GM19351 (cell line): ENCODE results near the gene CCL21.
"Not testable (repeated sequence)": the region's sequence is repeated elsewhere in the genome, so short reads cannot be mapped to it uniquely, and the experiment has no call there.

Experiments
- ATAC-seq: cut with Tn5 transposase; IDR thresholded peaks from one replicate; pipeline ENCODE4 v1.9.1; 2021; ENCODE audit warnings: mild to moderate bottlenecking, moderate library complexity; ENCODE audit not compliant: unreplicated experiment

Gene CCL21, protein sequence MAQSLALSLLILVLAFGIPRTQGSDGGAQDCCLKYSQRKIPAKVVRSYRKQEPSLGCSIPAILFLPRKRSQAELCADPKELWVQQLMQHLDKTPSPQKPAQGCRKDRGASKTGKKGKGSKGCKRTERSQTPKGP

GRCh38 chr9:34710023-34710422, at the start of gene CCL21:
Gene CCL21, minus strand, starts transcription at chr9:34710136. Its CDS starts 70 bp downstream, at chr9:34710066.
- no peak for ATAC-seq

DNA sequence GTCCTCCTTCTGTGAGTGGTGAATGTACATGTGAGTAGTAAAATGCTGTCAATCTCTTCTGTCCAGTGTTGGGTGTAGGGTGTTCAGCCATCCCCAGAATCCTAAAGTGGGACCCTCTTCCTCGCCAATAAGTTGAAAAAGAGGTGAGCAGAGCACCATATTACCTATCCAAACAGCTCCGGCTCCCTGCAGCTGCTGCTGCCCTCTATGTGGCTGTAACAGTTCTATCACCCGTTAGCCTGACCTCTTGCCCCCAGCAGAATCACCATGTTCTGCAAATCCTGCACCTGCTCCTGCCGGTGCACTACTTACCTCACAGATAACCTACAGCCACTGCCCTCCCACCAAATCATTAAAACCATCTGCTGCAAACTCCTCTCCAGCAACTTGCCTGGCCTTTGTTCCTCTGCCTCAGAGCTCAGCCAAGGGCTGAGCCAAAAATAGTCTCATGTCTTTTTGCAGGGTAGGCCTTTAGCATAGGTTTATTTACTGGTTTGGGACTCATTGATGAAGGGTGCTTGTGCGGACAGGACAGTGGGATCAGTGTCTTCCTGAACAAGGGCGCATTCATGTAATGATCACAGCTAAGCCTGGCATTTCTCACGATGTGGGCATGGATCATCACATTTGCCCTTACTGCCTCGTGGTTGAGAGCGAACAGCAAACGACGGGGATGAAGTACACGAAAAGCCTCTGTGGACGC, 49.6 kb upstream of the CCL21 start:
- no peak for ATAC-seq

GRCh38 chr9:34750320-34750719, 40.4 kb upstream of the CCL21 start:
- not testable (repeated sequence) for ATAC-seq

GRCh38 chr9:34746526-34746925, 36.6 kb upstream of the CCL21 start:
- ATAC-seq, result no peak

DNA sequence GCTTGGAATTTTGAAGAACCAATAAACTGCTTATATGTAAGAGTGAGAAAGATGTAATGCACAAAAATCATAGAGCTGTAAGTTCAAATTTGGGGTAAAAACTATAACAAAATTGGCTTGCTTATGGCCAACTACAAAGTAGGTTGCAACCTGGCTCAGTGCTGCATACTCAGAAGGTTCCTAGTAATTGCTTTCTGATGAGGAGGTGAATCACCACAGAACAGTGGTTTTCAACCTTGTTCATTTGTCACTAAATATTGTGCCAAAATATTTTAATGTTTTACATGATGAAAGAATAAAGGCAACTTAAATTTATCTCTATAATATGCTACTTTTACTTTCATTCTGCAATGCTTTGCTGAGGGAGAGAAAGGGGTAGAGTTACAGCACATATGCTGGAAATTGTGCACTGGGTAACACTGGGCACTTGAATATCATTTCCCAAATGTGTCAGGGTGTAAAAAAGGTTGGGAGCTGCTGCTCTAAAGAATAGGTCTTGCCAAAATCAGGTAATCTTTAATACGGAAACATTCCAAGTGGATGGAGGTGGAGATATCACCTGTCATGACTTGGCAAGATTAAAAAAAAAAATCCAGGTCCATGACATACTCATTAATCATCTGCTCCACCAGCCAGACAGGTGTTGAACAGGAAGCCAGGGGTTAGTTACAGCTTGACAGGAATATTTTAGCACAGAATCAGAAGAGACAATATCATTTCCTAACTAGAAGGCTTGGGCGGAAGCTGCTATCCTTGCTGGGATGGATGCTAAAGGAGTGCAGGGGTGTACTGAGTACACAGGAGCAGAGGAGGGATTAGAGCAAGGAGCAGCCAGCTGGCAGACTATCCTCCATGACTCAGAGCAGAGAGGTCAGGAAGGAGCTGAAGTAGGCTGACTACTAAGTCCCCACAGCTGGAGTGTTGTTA, 34.6 kb upstream of the CCL21 start:
- ATAC-seq, result no peak

- no peak for ATAC-seq
These were observed 32.8 kb upstream of the CCL21 start for GRCh38 chr9:34742710-34743109.

DNA sequence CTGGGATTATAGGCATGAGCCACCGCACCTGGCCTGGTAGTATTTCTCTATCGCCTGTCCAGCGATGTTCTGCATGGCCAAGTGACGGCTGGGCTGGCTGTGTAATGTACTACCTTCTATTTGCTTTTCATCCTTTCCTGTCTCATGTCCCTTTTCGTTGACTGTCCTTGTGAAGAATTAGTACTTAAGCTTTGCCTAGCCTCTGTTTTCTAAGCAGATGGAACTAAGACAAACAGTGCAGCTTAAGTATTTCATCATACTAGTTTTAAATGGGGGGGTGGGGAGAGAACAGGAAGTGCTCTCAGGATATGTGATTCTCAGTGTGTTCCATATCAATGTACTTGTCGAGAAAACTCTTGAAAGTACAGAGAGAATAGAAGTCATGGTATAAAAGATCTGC, 31.7 kb upstream of the CCL21 start:
- ATAC-seq, result no peak

DNA sequence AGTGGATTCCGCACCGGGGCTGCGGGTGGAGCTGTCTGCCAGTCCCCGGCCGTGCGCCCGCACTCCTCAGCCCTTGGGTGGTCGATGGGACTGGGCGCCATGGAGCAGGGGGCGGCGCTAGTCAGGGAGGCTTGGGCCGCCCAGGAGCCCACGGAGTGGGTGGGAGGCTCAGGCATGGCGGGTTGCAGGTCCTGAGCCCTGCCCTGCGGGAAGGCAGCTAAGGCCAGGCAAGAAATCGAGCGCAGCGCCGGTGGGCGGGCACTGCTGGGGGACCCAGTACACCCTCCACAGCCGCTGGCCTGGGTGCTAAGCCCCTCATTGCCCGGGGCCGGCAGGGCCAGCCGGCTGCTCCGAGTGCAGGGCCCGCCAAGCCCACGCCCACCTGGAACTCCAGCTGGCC, 30.2 kb upstream of the CCL21 start:
- ATAC-seq, result not testable (repeated sequence)

- no peak for ATAC-seq
These were observed 27.8 kb upstream of the CCL21 start for GRCh38 chr9:34737677-34738260.

GRCh38 chr9:34734720-34735119, 24.8 kb upstream of the CCL21 start:
- no peak for ATAC-seq

- ATAC-seq, result no peak
These were observed 22.9 kb upstream of the CCL21 start for GRCh38 chr9:34732886-34733285.

- ATAC-seq, result no peak
These were observed 22.5 kb upstream of the CCL21 start for GRCh38 chr9:34732478-34732877.

GRCh38 chr9:34723141-34723540, 13.2 kb upstream of the CCL21 start:
- no peak for ATAC-seq

DNA sequence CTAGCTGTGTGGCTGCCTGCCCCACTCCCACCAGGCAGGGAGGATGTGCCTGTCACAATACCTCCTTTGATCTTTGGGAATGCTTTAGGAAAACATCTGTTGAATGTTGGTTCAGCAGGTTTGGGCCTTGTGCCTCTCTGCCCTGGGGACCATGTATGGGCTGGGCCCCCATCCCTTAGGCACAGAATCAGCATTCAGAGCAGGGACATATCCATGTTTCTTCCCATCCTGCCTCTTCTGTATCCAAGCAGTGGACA, 9.8 kb upstream of the CCL21 start:
- ATAC-seq, result not testable (repeated sequence)

DNA sequence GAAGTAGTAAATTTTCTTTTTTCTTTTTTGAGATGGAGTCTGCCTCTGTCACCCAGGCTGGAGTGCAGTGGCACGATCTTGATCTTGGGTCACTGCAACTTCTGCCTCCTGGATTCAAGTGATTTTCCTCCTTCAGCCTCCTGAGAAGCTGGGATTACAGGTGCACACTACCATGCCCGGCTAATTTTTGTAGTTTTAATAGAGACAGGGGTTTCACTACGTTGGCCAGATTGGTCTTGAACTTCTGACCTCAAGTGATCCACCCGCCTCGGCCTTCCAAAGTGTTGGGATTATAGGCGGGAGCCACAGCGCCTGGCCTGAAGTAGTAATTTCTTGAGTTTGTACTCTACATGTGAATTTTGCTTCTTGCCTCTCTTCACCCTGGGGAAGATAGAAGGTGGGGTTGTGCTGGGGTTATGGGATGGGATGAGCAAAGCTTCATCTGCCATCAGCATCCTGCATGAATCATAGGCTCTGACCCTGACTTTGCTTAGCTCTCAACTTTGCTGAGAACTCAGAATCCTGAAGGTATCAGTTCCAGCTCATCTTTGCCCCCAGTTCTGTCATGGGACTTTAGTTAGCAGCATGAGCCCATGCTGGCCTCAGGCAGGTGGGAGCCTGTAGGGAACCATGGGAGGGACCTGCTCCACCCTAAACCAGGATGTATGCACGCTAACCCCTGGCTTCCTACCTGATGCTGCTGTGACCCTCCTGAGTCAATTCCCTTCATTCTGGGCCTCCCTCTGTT, 9.3 kb upstream of the CCL21 start:
- ATAC-seq, result no peak

DNA sequence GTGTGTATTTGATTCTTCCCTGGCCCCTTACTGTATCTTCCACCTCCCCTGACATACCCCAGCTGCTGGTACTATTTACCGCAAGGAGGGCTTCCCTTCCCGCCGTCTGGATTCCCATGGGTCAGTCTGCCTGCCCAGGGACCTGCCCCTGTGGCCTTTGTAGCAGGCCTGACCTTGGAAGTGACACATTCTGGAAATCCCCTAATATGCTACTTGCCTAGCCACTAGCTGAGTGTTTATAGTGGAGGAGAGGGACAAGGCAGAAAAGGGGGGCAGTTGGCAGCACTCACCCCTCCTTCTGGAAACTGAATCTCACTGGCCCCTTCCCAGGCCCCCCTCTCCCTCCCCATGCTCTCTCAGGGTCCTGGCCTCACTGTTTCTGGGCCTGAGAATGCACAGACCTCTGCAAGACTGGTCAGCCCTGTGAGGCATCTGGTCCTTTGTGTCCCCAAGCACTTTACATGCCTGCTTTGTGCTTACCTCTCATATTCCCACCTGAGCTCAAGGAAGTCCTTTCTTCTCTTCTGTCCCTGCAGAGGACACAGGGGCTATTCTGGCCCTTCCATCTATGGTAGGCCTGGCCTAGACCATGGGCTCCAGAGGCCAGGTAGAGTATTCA, 8.2 kb upstream of the CCL21 start:
- ATAC-seq, result no peak

GRCh38 chr9:34716711-34717110, 6.8 kb upstream of the CCL21 start:
- no peak for ATAC-seq

DNA sequence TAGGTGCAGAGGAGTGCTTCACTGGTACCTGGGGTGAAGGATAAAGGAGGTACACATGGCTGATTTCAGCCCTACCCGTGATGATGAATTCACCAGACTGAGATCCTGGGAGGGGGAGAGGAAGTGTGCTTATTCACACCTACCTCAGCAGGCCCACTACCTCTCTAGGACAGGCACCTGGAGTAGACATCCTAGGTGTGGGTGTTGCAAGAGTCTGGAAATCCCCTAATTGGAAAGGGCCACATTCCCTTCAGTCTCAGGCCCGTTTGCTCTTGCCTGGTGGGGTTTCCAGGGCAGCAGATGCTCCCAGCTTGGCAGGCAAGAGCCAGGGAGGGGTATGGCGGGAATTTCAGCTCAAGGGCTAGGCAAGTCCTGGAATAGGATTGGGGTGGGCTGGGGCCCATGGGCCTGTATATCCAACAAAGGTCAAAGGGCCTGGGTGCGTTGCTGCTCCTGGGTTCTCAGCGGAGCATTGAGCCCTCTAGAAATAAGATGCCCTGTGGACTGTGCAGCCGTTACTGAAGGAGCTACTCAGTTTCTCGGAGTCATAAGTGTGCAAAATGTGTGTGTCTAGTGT, 5.8 kb upstream of the CCL21 start:
- ATAC-seq, result no peak

- no peak for ATAC-seq
These were observed 4.1 kb upstream of the CCL21 start for GRCh38 chr9:34714007-34714406.

GRCh38 chr9:34712140-34712539, 2.2 kb upstream of the CCL21 start:
- no peak for ATAC-seq
